GM23338 (cell line): ENCODE data around the gene CHST12. TPM values are rescaled to one million over a fixed set of nuclear protein-coding genes. Genes with fewer than 3 reads are reported as not detected.

Experiments
- ATAC-seq: fragments of 200-7000 bp; cut with Tn5 transposase; 3 replicates; pipeline ENCODE4 v1.9.1; 2020
- DNase-seq: peaks from one replicate; pipeline ENCODE4 v3.0.0-alpha.2; 2015; ENCODE audit warnings: low spot score
- H2AFZ ChIP-seq: fragments of 200-600 bp; sonication (generic); 2 replicates; pipeline ENCODE4 v1.8.0; 2016; ENCODE audit warnings: antibody characterized with exemption, mild to moderate bottlenecking, moderate library complexity
- H3F3A ChIP-seq: fragments of 200-600 bp; sonication (generic); replicated peaks from 2 replicates; pipeline ENCODE4 v1.8.0; 2017; ENCODE audit warnings: antibody characterized with exemption, mixed run types, low read depth
- H3K27ac ChIP-seq: fragments of 200-600 bp; sonication (generic); 2 replicates; pipeline ENCODE4 v1.6.1; 2016; ENCODE audit warnings: low read depth
- H3K27me3 ChIP-seq: fragments of 200-600 bp; sonication (generic); 2 replicates; pipeline ENCODE4 v1.8.0; 2016; ENCODE audit warnings: mild to moderate bottlenecking, mixed run types, moderate library complexity; ENCODE audit not compliant: insufficient read depth
- H3K36me3 ChIP-seq: fragments of 200-600 bp; sonication (generic); 2 replicates; pipeline ENCODE4 v1.8.0; 2016; ENCODE audit warnings: mild to moderate bottlenecking; ENCODE audit not compliant: insufficient read depth
- H3K4me1 ChIP-seq: fragments of 200-600 bp; sonication (generic); 2 replicates; pipeline ENCODE4 v1.8.0; 2016; ENCODE audit warnings: mild to moderate bottlenecking, moderate library complexity; ENCODE audit not compliant: insufficient read depth
- H3K4me2 ChIP-seq: fragments of 200-600 bp; sonication (generic); 2 replicates; pipeline ENCODE4 v1.7.1; 2017; ENCODE audit warnings: mixed run types
- H3K4me3 ChIP-seq: fragments of 200-600 bp; sonication (generic); 2 replicates; pipeline ENCODE4 v1.6.1; 2016; ENCODE audit warnings: mixed run types
- H3K79me2 ChIP-seq: fragments of 200-600 bp; sonication (generic); replicated peaks from 2 replicates; pipeline ENCODE4 v1.8.0; 2017; ENCODE audit warnings: mild to moderate bottlenecking; ENCODE audit not compliant: insufficient read depth
- H3K9me2 ChIP-seq: fragments of 200-600 bp; sonication (generic); 2 replicates; pipeline ENCODE4 v1.8.0; 2017; ENCODE audit not compliant: insufficient read depth
- H4K20me1 ChIP-seq: fragments of 200-600 bp; sonication (generic); replicated peaks from 2 replicates; pipeline ENCODE4 v1.8.0; 2017; ENCODE audit warnings: mild to moderate bottlenecking; ENCODE audit not compliant: insufficient read depth
- H3K27ac Mint-ChIP-seq: 2 replicates; pipeline ENCODE4 v1.8.0; 2020; ENCODE audit warnings: inconsistent platforms, mild to moderate bottlenecking, moderate library complexity, mixed read lengths
- H3K27me3 Mint-ChIP-seq: 3 replicates; pipeline ENCODE4 v1.8.0; 2022; ENCODE audit warnings: low read depth, mild to moderate bottlenecking, moderate library complexity, mixed read lengths, inconsistent platforms; ENCODE audit not compliant: insufficient read depth, poor library complexity
- H3K36me3 Mint-ChIP-seq: 3 replicates; pipeline ENCODE4 v1.8.0; 2021; ENCODE audit warnings: low read depth, mild to moderate bottlenecking, inconsistent platforms, moderate library complexity, mixed read lengths
- H3K4me1 Mint-ChIP-seq: 3 replicates; pipeline ENCODE4 v1.8.0; 2020; ENCODE audit warnings: mild to moderate bottlenecking, inconsistent platforms, mixed read lengths
- H3K4me3 Mint-ChIP-seq: 3 replicates; pipeline ENCODE4 v1.8.0; 2021; ENCODE audit warnings: moderate library complexity, mild to moderate bottlenecking, inconsistent platforms, mixed read lengths
- H3K9me3 Mint-ChIP-seq: 3 replicates; pipeline ENCODE4 v1.8.0; 2020; ENCODE audit warnings: moderate library complexity, mild to moderate bottlenecking, inconsistent platforms, mixed read lengths
- CREB1 ChIP-seq: fragments of 250-450 bp; sonication (Bioruptor Pico); IDR thresholded peaks from 2 replicates; pipeline ENCODE4 v1.5.0; 2020; ENCODE audit warnings: low read depth, mild to moderate bottlenecking, moderate library complexity
- ETS1 ChIP-seq: IDR thresholded peaks from 2 replicates; pipeline ENCODE4 v1.6.1; 2016; ENCODE audit warnings: antibody characterized with exemption
- EZH2 ChIP-seq: fragments of 200-600 bp; sonication (generic); IDR thresholded peaks from one replicate; pipeline ENCODE4 v1.8.0; 2017; ENCODE audit warnings: antibody characterized with exemption, mild to moderate bottlenecking, low read depth; ENCODE audit not compliant: unreplicated experiment
- JUNB ChIP-seq: IDR thresholded peaks from one replicate; pipeline ENCODE4 v1.6.1; 2016; ENCODE audit warnings: antibody characterized with exemption; ENCODE audit not compliant: unreplicated experiment
- NANOG ChIP-seq: IDR thresholded peaks from 2 replicates; pipeline ENCODE4 v1.6.1; 2016; ENCODE audit warnings: antibody characterized with exemption, borderline replicate concordance
- POLR2AphosphoS5 ChIP-seq: IDR thresholded peaks from 2 replicates; pipeline ENCODE4 v1.6.1; 2016; ENCODE audit warnings: antibody characterized with exemption, low read depth
- STAT1 ChIP-seq: IDR thresholded peaks from one replicate; pipeline ENCODE4 v1.6.1; 2016; ENCODE audit warnings: antibody characterized with exemption; ENCODE audit not compliant: unreplicated experiment
- ZNF114 ChIP-seq: fragments of 250-450 bp; sonication (Bioruptor Pico); IDR thresholded peaks from 2 replicates; pipeline ENCODE4 v1.5.0; 2020; ENCODE audit warnings: mild to moderate bottlenecking, moderate library complexity
- ZNF331 ChIP-seq: fragments of 250-450 bp; sonication (Bioruptor Pico); IDR thresholded peaks from 2 replicates; pipeline ENCODE4 v1.5.0; 2020; ENCODE audit warnings: low read depth, mild to moderate bottlenecking, moderate library complexity
- polyA plus RNA-seq: library from polyadenylated mRNA; unstranded; fragments of >200 nt; fragmentation: Nextera tagmentation; extraction: Ambion mirVana; gene quantifications from 2 replicates; pipeline ENCODE4 v1.2.1, GENCODE V29; 2016
- total RNA-seq: library from RNA; depleted of rRNA; stranded (reverse); fragments of >200 nt; shearing (Covaris generic); gene quantifications from 2 replicates; pipeline ENCODE4 v1.2.3, GENCODE V29; 2014
- TF ChIP-seq, protein P1 (sequence below): IDR thresholded peaks from one replicate; pipeline ENCODE4 v1.6.1; 2018; ENCODE audit warnings: antibody characterized with exemption; ENCODE audit not compliant: unreplicated experiment
- TF ChIP-seq, protein P2 (sequence below), 2 experiments: fragments of 200-600 bp in 1 of 2; sonication (generic) in 1 of 2; conservative IDR thresholded peaks; 2 replicates each; pipeline versions ENCODE4 v1.5.1 to v1.6.1; 2016 to 2017; ENCODE audit warnings: antibody characterized with exemption in 2 of 2, low read depth in 2 of 2, mild to moderate bottlenecking in 2 of 2, moderate library complexity in 1 of 2

Gene CHST12
- total and polyA plus RNA-seq, 2 experiments from 2014 or later, result 10.1 to 14.6 TPM

DNA sequence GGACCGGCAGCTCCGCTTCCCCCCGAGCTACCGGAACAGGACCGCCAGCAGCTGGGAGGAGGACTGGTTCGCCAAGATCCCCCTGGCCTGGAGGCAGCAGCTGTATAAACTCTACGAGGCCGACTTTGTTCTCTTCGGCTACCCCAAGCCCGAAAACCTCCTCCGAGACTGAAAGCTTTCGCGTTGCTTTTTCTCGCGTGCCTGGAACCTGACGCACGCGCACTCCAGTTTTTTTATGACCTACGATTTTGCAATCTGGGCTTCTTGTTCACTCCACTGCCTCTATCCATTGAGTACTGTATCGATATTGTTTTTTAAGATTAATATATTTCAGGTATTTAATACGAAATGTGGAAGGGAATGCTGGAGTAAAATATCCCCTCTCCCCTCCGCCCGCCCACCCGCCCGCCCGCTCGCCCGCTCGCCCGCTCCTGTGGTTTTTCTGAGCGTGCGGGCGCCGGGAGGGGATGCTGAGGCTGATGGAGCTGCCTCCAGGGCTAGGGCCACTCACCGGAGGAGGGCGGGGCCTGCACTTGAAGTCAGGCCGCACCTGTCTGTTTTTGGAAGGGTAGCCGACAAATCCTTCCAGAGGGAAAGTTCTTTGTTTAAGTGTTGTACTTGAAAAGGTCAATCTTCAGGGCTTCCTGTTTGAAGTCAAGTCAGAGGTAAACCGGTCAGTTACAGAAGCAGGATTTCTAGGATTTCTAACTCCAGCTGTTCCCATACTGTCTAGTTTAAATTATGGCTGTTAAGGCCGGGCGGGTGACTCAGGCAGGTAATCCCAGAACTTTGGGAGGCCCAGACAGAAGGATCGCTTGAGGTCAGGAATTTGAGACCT lies 30.5 kb downstream of the CHST12 start (continued):
- TF ChIP-seq, protein P1, sequence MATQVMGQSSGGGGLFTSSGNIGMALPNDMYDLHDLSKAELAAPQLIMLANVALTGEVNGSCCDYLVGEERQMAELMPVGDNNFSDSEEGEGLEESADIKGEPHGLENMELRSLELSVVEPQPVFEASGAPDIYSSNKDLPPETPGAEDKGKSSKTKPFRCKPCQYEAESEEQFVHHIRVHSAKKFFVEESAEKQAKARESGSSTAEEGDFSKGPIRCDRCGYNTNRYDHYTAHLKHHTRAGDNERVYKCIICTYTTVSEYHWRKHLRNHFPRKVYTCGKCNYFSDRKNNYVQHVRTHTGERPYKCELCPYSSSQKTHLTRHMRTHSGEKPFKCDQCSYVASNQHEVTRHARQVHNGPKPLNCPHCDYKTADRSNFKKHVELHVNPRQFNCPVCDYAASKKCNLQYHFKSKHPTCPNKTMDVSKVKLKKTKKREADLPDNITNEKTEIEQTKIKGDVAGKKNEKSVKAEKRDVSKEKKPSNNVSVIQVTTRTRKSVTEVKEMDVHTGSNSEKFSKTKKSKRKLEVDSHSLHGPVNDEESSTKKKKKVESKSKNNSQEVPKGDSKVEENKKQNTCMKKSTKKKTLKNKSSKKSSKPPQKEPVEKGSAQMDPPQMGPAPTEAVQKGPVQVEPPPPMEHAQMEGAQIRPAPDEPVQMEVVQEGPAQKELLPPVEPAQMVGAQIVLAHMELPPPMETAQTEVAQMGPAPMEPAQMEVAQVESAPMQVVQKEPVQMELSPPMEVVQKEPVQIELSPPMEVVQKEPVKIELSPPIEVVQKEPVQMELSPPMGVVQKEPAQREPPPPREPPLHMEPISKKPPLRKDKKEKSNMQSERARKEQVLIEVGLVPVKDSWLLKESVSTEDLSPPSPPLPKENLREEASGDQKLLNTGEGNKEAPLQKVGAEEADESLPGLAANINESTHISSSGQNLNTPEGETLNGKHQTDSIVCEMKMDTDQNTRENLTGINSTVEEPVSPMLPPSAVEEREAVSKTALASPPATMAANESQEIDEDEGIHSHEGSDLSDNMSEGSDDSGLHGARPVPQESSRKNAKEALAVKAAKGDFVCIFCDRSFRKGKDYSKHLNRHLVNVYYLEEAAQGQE, result no peak
- TF ChIP-seq ZNF331 (CRISPR knock-in tag), result no peak

- H4K20me1 ChIP-seq, result no peaks in the 10 kb centered on the region
- H3K27ac ChIP-seq, result no peak overlapping the region
- H3K4me2 ChIP-seq, result no peak overlapping the region
- H3K27me3 ChIP-seq, result no peaks in the 10 kb centered on the region
- peaks cover 7% of the 10 kb centered on the region; the same call in 2 of the 3 replicates for H3K9me3 Mint-ChIP-seq
- peaks cover 6% of the 10 kb centered on the region; the same call in 1 of the 3 replicates for H3K4me1 Mint-ChIP-seq
- no peak overlapping the region for H3K4me3 ChIP-seq
- H3K27ac Mint-ChIP-seq, result no peak overlapping the region
- H3K36me3 ChIP-seq, result no peaks in the 10 kb centered on the region
- no peaks in the 10 kb centered on the region; the same call in 1 of the 2 replicates for H3K79me2 ChIP-seq
- peaks cover 12% of the 10 kb centered on the region for H3K36me3 Mint-ChIP-seq
- DNase-seq, result no peak
- no peaks in the 10 kb centered on the region for H3K4me1 ChIP-seq
- no peak overlapping the region for H2AFZ ChIP-seq
- peaks cover 4% of the 10 kb centered on the region for H3K27me3 Mint-ChIP-seq
- ATAC-seq, result no peak
- no peaks in the 10 kb centered on the region for H3F3A ChIP-seq
- no peak overlapping the region for H3K4me3 Mint-ChIP-seq
- no peaks in the 10 kb centered on the region for H3K9me2 ChIP-seq
- TF ChIP-seq CREB1 (CRISPR knock-in tag) (no peak), EZH2 (no peak), JUNB (no peak), ZNF331 (CRISPR knock-in tag) (no peak), ZNF114 (no peak), POLR2AphosphoS5 (no peak), STAT1 (no peak), NANOG (no peak), ETS1 (no peak)
- TF ChIP-seq, protein P2, sequence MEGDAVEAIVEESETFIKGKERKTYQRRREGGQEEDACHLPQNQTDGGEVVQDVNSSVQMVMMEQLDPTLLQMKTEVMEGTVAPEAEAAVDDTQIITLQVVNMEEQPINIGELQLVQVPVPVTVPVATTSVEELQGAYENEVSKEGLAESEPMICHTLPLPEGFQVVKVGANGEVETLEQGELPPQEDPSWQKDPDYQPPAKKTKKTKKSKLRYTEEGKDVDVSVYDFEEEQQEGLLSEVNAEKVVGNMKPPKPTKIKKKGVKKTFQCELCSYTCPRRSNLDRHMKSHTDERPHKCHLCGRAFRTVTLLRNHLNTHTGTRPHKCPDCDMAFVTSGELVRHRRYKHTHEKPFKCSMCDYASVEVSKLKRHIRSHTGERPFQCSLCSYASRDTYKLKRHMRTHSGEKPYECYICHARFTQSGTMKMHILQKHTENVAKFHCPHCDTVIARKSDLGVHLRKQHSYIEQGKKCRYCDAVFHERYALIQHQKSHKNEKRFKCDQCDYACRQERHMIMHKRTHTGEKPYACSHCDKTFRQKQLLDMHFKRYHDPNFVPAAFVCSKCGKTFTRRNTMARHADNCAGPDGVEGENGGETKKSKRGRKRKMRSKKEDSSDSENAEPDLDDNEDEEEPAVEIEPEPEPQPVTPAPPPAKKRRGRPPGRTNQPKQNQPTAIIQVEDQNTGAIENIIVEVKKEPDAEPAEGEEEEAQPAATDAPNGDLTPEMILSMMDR (conservative IDR thresholded peaks at IDR 0.05; ENCODE audit: low read depth in 2 of 2), result no peak
- TF ChIP-seq, protein P1, result no peak
Observed at GRCh38 chr7:2435146-2435545, 31.7 kb downstream of the CHST12 start.
